ENCODE measurements around the gene ZNF12. TPM values are rescaled to one million over a fixed set of nuclear protein-coding genes. Genes with fewer than 3 reads are reported as not detected.
A peak's percentile ranks its signal among the peaks of the same experiment; 100 is the strongest.
"Not testable (repeated sequence)": the region's sequence is repeated elsewhere in the genome, so short reads cannot be mapped to it uniquely, and the experiment has no call there.

Gene ZNF12
- polyA plus RNA-seq (ENCODE audit: insufficient read length): 45.4 TPM
- long read RNA-seq, donor 1, full-length matches to known transcripts: 17 of 17 reads
- long read RNA-seq, donor 1, partial matches to known transcripts: 0 of 17 reads
- long read RNA-seq, donor 1, other reads (novel, unspliced or antisense): 0 of 17 reads
- long read RNA-seq, donor 2, full-length matches to known transcripts: 14 of 14 reads
- long read RNA-seq, donor 2, partial matches to known transcripts: 0 of 14 reads
- long read RNA-seq, donor 2, other reads (novel, unspliced or antisense): 0 of 14 reads
- long read RNA-seq, donor 3, full-length matches to known transcripts: 5 of 5 reads
- long read RNA-seq, donor 3, partial matches to known transcripts: 0 of 5 reads
- long read RNA-seq, donor 3, other reads (novel, unspliced or antisense): 0 of 5 reads
- long read RNA-seq, donor 4, partial matches to known transcripts: 0 of 1 reads
- long read RNA-seq, donor 4, other reads (novel, unspliced or antisense): 0 of 1 reads
- long read RNA-seq, donor 5, full-length matches to known transcripts: 15 of 15 reads
- long read RNA-seq, donor 5, partial matches to known transcripts: 0 of 15 reads
- long read RNA-seq, donor 5, other reads (novel, unspliced or antisense): 0 of 15 reads
- long read RNA-seq, donor 6, full-length matches to known transcripts: 12 of 12 reads
- long read RNA-seq, donor 6, partial matches to known transcripts: 0 of 12 reads
- long read RNA-seq, donor 6, other reads (novel, unspliced or antisense): 0 of 12 reads
- long read RNA-seq, donor 7, full-length matches to known transcripts: 7 of 7 reads
- long read RNA-seq, donor 7, partial matches to known transcripts: 0 of 7 reads
- long read RNA-seq, donor 7, other reads (novel, unspliced or antisense): 0 of 7 reads
- long read RNA-seq, donor 8, full-length matches to known transcripts: 10 of 10 reads
- long read RNA-seq, donor 8, partial matches to known transcripts: 0 of 10 reads
- long read RNA-seq, donor 8, other reads (novel, unspliced or antisense): 0 of 10 reads

DNA sequence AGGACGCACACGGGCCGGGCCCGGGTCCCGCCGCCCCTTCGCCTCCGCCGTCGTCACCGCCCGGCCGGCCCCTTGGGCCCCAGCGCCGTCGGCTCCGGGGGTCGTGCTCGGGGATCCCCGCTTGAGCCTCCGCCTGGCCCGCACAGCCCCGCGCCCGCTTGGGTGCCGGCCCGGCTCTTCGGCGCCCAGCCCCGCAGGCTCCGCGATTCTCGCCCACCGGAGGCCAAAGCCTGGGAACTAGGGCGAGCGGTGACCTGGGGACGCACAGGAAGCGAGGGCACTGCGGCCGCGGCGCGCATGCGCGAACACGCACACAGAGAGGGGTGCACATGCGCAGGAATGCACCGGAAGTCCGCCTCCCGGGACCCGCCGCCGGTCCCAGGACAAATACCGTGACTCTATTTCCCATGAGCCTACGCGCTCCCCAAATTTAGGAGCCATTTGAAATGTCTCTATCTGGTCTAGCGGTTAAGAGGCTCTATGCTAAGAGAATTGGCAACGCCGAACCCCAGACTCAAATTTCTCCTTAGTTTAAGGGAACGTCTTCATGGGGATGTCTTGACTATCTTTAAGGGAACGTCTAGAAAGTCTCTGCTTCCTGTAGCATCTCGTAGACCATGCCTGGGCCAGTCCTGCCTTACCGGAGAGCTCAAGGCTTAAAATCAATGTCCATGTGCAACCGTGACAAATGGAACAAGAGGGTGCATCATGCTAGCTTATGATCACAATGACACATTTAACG lies at the start of gene ZNF12:
ZNF12 (minus strand) TSS at position 282 of the 742 bp plus-strand sequence. CDS start 1,774 bp downstream, outside the sequence.
- peak; percentile 92 for DNase-seq

DNA sequence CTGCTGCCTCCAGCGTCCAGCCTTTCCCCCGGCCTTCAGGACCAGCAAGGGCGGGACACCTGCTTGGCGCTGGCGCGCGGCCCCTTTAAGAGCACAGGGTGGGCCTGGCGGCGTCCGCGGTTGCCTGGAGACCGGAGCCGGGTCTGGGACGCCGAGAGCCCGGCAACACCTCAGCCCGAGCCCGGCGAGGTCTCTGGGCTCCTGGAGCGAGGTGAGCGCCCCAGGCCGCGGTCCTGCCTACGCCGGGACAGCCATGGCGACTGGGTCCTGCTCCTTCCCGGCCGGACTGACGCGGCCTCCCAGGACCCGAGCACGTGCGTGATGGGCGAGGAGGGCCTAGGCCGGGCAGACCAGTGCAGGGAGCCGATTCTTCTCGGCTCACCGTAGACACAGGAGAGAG lies 47.2 kb upstream of the ZNF12 start, which contains the start of gene RSPH10B2:
RSPH10B2 (plus strand) TSS at position 140 of the 400 bp plus-strand sequence. CDS start 3,575 bp downstream, outside the sequence.
- DNase-seq: not testable (repeated sequence)

GRCh38 chr7:6750173-6750572 lies 43.4 kb upstream of the ZNF12 start:
- not testable (repeated sequence) for DNase-seq

DNA sequence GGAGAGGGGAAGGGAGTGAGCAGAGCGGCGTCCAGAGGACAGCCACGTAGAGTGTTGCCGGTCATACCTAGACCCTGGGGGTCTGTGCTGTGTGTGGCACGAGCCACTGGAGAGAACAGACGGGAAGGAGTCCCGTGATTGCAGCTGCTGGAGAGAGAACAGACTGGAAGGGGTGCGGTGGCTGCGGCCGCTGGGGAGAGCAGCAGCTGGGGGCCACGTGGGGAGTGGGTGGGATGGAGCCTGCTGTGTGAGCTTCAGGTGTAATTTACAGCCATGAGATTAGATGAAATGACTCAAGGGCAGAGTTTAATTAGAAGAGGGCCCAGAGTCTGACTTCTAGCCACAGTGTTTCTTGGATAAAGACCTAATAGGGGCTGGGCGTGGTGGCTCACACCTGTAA lies 42.6 kb upstream of the ZNF12 start:
- not testable (repeated sequence) for DNase-seq

GRCh38 chr7:6744410-6745100 lies 37.8 kb upstream of the ZNF12 start:
- not testable (repeated sequence) for DNase-seq

- not testable (repeated sequence) for DNase-seq
Measured at GRCh38 chr7:6738415-6738814, 31.7 kb upstream of the ZNF12 start.

- DNase-seq: peak; percentile 29
Measured at GRCh38 chr7:6730343-6730633, 23.5 kb upstream of the ZNF12 start.

GRCh38 chr7:6729492-6730342 lies 23.0 kb upstream of the ZNF12 start:
- DNase-seq: peak; percentile 92

- DNase-seq: not testable (repeated sequence)
Measured at GRCh38 chr7:6728893-6729491, 22.2 kb upstream of the ZNF12 start.

GRCh38 chr7:6727663-6728062 lies 20.9 kb upstream of the ZNF12 start:
- peak; percentile 35 for DNase-seq

GRCh38 chr7:6726341-6726740 lies 19.6 kb upstream of the ZNF12 start:
- DNase-seq: not testable (repeated sequence)

- no peak for DNase-seq
Measured at GRCh38 chr7:6725003-6725402, 18.3 kb upstream of the ZNF12 start.

DNA sequence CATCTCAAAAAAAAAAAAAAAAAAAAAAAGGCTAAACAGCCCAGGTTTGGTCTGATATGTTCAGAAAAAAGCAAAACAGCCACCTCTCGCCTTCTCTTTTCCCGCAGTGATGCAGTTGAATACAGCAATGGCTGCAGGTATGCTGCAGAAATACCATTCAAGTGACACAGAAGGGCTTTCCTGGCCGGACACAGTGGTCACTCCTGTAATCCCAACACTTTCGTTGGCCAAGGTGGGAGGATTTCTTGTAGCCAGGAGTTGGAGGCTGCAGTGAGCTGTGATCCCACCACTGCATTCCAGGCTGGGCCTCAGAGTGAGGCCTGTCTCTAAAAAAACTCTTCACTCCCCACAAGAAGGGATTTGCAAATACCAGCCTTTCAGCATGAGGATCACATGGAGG lies 17.6 kb upstream of the ZNF12 start:
- DNase-seq: not testable (repeated sequence)

- DNase-seq: no peak
Measured at GRCh38 chr7:6718124-6718523, 11.4 kb upstream of the ZNF12 start.

- DNase-seq: not testable (repeated sequence)
Measured at GRCh38 chr7:6715898-6716297, 9.2 kb upstream of the ZNF12 start.

DNA sequence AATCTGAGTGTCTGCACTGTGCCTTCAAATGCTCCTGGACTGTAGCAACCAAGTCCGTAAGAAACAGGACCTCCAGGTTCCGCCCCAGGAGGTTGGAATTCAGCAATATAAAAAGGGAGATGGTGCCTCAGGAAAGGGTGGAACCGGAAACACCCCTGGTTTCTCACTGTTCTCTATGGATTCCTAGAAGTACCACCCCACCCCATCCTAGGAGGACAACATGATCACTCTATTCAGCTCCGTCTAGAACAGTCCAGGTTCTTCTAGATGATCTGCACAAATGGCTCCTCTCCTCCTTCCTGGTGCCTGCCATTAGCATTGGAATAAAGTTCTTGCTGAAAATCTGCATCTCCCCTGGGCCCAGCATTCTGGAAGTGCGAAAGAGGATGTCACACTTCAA lies 7.6 kb upstream of the ZNF12 start:
- no peak for DNase-seq

GRCh38 chr7:6709808-6710207 lies 3.1 kb upstream of the ZNF12 start:
- no peak for DNase-seq

- DNase-seq: no peak
Measured at GRCh38 chr7:6708304-6708703, 1.6 kb upstream of the ZNF12 start.

DNA sequence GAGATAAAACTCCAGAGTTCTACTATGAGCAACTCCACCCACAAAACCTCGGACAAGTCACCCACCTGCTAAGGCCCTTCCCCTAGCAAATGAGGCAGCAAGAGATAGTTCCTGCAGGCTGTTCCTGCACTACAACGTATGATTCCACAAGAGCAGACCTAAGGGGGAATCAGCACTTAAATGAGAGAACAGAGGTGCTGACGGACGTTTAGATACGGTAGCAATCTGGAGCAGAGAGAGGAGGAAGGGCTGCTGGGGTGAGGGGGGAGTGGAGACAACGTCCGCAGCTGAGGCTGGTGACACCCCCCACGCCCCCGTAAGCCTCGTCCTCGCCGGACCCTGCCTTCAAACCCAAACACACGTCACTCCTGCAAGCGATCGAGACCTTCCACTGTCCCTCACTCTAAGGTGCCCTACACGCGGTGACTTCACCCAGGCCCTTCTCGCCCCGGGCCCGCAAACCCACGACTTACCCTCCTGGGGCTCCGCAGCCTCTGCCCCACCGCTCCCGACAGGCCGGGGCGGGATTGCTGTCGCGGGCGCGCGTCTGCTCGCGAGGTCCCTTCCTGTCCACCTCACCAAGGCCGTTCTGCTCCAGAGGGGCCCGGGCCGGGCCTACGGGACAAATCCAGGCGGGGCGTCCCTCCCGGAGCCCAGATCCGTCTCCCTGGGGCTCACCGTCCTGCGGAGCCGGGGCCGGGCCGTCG lies 635 bp downstream of the ZNF12 start:
- DNase-seq: peak; percentile 24
